HepG2 (cell line): ENCODE data around the gene ACAD8. TPM values are rescaled to one million over a fixed set of nuclear protein-coding genes. Genes with fewer than 3 reads are reported as not detected.
A peak's percentile ranks its signal among the peaks of the same experiment; 100 is the strongest.

Source experiments
- ARNT2 ChIP-seq: sonication (generic); formaldehyde crosslinking; IDR thresholded peaks from 2 replicates; pipeline ENCODE4 v1.8.0; 2022; ENCODE audit warnings: mild to moderate bottlenecking, low read depth, missing genetic modification reagents, moderate library complexity
- ATF7-NPFF ChIP-seq: sonication (generic); formaldehyde crosslinking; IDR thresholded peaks from 2 replicates; pipeline ENCODE4 v1.8.1; 2023; ENCODE audit warnings: mild to moderate bottlenecking, low read depth, missing genetic modification reagents, moderate library complexity
- ATM ChIP-seq: fragments of 450-650 bp; IDR thresholded peaks from 2 replicates; pipeline ENCODE4 v1.7.1; 2017; ENCODE audit warnings: mild to moderate bottlenecking, borderline replicate concordance
- GATA4 ChIP-seq: sonication (generic); IDR thresholded peaks from 2 replicates; pipeline ENCODE4 v1.6.1; 2016; ENCODE audit warnings: antibody characterized with exemption, low read depth, borderline replicate concordance
- TBP ChIP-seq: sonication (generic); formaldehyde crosslinking; IDR thresholded peaks from 2 replicates; pipeline ENCODE4 v1.5.0; 2020; ENCODE audit warnings: missing genetic modification reagents
- TMF1 ChIP-seq: sonication (generic); formaldehyde crosslinking; IDR thresholded peaks from 2 replicates; pipeline ENCODE4 v1.8.1; 2022; ENCODE audit warnings: low read depth, missing genetic modification reagents
- ZBTB20 ChIP-seq: sonication (generic); formaldehyde crosslinking; IDR thresholded peaks from 2 replicates; pipeline ENCODE4 v1.8.1; 2023; ENCODE audit warnings: missing genetic modification reagents, low read depth, mild to moderate bottlenecking, borderline replicate concordance
- ZBTB38 ChIP-seq: sonication (generic); formaldehyde crosslinking; IDR thresholded peaks from 2 replicates; pipeline ENCODE4 v1.5.1; 2020; ENCODE audit warnings: mild to moderate bottlenecking, missing genetic modification reagents
- ZBTB42 ChIP-seq: sonication (generic); formaldehyde crosslinking; IDR thresholded peaks from 2 replicates; pipeline ENCODE4 v1.5.0; 2020; ENCODE audit warnings: mild to moderate bottlenecking, missing genetic modification reagents
- ZFY ChIP-seq: sonication (generic); formaldehyde crosslinking; IDR thresholded peaks from 2 replicates; pipeline ENCODE4 v1.4.0; 2020; ENCODE audit warnings: missing genetic modification reagents
- ZNF138 ChIP-seq: sonication (generic); formaldehyde crosslinking; IDR thresholded peaks from 2 replicates; pipeline ENCODE4 v1.5.0; 2020; ENCODE audit warnings: mild to moderate bottlenecking, low read depth, missing genetic modification reagents
- ZNF260 ChIP-seq: sonication (generic); formaldehyde crosslinking; IDR thresholded peaks from 2 replicates; pipeline ENCODE4 v1.4.0; 2020; ENCODE audit warnings: missing genetic modification reagents, low read depth, mild to moderate bottlenecking, borderline replicate concordance
- ZNF34 ChIP-seq: sonication (generic); formaldehyde crosslinking; IDR thresholded peaks from 2 replicates; pipeline ENCODE4 v1.4.0; 2020; ENCODE audit warnings: mild to moderate bottlenecking, missing genetic modification reagents, borderline replicate concordance
- ZNF709 ChIP-seq: sonication (generic); formaldehyde crosslinking; IDR thresholded peaks from 2 replicates; pipeline ENCODE4 v1.5.0; 2020; ENCODE audit warnings: mild to moderate bottlenecking, missing genetic modification reagents
- polyA plus RNA-seq, 8 experiments: library from polyadenylated mRNA; depleted of rRNA in 3 of 8; stranded (reverse) in 7 of 8; unstranded in 1 of 8; fragments of >200 nt; fragmentation: Illumina TruSeq in 4 of 8; extraction: Trizol in 4 of 8; gene quantifications; 2 replicates each; pipeline versions ENCODE4 v1.2.1 to v1.2.3, GENCODE V29; 2011 to 2016; ENCODE audit warnings: low read depth in 4 of 8, missing spikeins in 1 of 8, mixed read lengths in 1 of 8; ENCODE audit not compliant: insufficient read depth in 1 of 8
- total RNA-seq, 5 experiments: library from RNA; depleted of rRNA; stranded (reverse); fragments of >200 nt; fragmentation: Illumina TruSeq; extraction: Trizol; gene quantifications; 2 replicates each; pipeline ENCODE4 v1.2.3, GENCODE V29; 2016; ENCODE audit warnings: low read depth in 1 of 5
- TF ChIP-seq, protein P1 (sequence below): sonication (generic); formaldehyde crosslinking; IDR thresholded peaks from 2 replicates; pipeline ENCODE4 v1.5.0; 2020; ENCODE audit warnings: missing genetic modification reagents
- TF ChIP-seq, protein P2 (sequence below): sonication (generic); formaldehyde crosslinking; IDR thresholded peaks from 2 replicates; pipeline ENCODE4 v1.8.1; 2023; ENCODE audit warnings: mild to moderate bottlenecking, missing genetic modification reagents
- TF ChIP-seq, protein P3 (sequence below): sonication (generic); formaldehyde crosslinking; IDR thresholded peaks from 2 replicates; pipeline ENCODE4 v1.5.0; 2020; ENCODE audit warnings: mild to moderate bottlenecking, missing genetic modification reagents
- TF ChIP-seq, protein P4 (sequence below): sonication (generic); formaldehyde crosslinking; IDR thresholded peaks from 2 replicates; pipeline ENCODE4 v1.4.0; 2020; ENCODE audit warnings: missing genetic modification reagents
- TF ChIP-seq, protein P5 (sequence below): sonication (generic); formaldehyde crosslinking; IDR thresholded peaks from 2 replicates; pipeline ENCODE4 v1.8.1; 2023; ENCODE audit warnings: mild to moderate bottlenecking, moderate library complexity, missing genetic modification reagents
- TF ChIP-seq, protein P6 (sequence below): sonication (generic); formaldehyde crosslinking; IDR thresholded peaks from 2 replicates; pipeline ENCODE4 v1.4.0; 2020; ENCODE audit warnings: missing genetic modification reagents, borderline replicate concordance

The ACAD8 gene
- total and polyA plus RNA-seq, 2 of the 13 experiments (the other 11 are each of a cell fraction or from before 2014, with no cell fraction given): 13.5 to 20.3 TPM

DNA sequence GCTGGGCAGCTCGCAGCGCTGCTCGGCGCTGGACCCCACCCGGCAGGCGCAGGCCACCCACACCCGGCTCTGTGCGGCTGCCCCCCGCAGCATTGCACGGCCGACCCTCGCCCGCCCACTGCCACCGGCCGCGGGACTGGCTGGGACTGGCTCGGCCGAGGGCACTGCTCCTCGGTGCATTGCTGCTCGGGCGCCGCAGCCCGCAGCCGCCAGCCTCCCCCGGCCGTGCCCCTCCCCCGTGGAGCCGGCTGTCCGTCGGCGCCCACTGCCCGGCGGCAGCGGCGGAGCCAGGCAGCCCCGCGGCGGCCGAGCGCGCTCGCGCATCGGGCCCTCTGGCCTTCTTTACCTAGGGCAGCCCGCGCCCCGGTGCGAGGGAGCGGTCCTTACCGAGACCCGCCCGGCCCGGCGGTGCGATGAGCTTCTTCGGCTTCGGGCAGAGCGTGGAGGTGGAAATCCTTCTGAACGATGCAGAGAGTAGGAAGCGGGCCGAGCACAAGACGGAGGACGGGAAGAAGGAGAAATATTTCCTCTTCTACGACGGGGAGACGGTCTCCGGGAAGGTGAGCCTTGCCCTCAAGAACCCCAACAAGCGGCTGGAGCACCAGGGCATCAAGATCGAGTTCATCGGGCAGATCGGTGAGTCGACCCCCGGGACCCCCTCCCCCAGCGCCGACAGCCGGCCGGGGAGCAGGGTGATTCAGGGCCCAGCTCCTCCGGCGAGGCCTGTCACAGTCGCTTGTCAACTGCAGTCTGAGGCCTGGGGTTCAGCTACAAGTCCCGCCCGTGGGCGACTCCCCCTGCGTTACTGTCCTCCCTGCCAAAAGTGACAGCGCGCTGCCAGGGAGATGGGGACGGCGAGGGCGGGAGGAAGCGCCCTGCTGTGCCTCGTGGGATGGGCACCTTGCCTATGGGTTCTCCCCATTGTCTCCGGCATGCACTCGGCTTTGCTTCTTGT lies 28.4 kb upstream of the ACAD8 start (continued):
- TF ChIP-seq, protein P1, sequence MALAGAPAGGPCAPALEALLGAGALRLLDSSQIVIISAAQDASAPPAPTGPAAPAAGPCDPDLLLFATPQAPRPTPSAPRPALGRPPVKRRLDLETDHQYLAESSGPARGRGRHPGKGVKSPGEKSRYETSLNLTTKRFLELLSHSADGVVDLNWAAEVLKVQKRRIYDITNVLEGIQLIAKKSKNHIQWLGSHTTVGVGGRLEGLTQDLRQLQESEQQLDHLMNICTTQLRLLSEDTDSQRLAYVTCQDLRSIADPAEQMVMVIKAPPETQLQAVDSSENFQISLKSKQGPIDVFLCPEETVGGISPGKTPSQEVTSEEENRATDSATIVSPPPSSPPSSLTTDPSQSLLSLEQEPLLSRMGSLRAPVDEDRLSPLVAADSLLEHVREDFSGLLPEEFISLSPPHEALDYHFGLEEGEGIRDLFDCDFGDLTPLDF (CRISPR knock-in tag): no peak; the same call in 1 of the 2 replicates
- TF ChIP-seq ATM (no peak), ZNF709 (0 out of 2 replicates have a peak, but pooled peaks have one; percentile 1), ARNT2 (CRISPR knock-in tag) (no peak), ZNF138 (CRISPR knock-in tag) (peak; percentile 26; the same call in 1 of the 2 replicates), TBP (CRISPR knock-in tag) (no peak), GATA4 (no peak), ZBTB20 (CRISPR knock-in tag) (no peak), ZNF34 (CRISPR knock-in tag) (peak; percentile 35; the same call in 1 of the 2 replicates), ZFY (peak; percentile 13; the same call in 1 of the 2 replicates), ATF7-NPFF (CRISPR knock-in tag) (peak; percentile 17; the same call in 1 of the 2 replicates), ZBTB38 (CRISPR knock-in tag) (no peak), ZBTB42 (CRISPR knock-in tag) (no peak), TMF1 (0 out of 2 replicates have a peak, but pooled peaks have one; percentile 4), ZNF260 (CRISPR knock-in tag) (no peak)
- TF ChIP-seq, protein P2, sequence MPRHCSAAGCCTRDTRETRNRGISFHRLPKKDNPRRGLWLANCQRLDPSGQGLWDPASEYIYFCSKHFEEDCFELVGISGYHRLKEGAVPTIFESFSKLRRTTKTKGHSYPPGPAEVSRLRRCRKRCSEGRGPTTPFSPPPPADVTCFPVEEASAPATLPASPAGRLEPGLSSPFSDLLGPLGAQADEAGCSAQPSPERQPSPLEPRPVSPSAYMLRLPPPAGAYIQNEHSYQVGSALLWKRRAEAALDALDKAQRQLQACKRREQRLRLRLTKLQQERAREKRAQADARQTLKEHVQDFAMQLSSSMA: no peak
- TF ChIP-seq, protein P3, sequence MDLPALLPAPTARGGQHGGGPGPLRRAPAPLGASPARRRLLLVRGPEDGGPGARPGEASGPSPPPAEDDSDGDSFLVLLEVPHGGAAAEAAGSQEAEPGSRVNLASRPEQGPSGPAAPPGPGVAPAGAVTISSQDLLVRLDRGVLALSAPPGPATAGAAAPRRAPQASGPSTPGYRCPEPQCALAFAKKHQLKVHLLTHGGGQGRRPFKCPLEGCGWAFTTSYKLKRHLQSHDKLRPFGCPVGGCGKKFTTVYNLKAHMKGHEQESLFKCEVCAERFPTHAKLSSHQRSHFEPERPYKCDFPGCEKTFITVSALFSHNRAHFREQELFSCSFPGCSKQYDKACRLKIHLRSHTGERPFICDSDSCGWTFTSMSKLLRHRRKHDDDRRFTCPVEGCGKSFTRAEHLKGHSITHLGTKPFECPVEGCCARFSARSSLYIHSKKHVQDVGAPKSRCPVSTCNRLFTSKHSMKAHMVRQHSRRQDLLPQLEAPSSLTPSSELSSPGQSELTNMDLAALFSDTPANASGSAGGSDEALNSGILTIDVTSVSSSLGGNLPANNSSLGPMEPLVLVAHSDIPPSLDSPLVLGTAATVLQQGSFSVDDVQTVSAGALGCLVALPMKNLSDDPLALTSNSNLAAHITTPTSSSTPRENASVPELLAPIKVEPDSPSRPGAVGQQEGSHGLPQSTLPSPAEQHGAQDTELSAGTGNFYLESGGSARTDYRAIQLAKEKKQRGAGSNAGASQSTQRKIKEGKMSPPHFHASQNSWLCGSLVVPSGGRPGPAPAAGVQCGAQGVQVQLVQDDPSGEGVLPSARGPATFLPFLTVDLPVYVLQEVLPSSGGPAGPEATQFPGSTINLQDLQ (CRISPR knock-in tag): 0 out of 2 replicates have a peak, but pooled peaks have one; percentile 12
- TF ChIP-seq, protein P4, sequence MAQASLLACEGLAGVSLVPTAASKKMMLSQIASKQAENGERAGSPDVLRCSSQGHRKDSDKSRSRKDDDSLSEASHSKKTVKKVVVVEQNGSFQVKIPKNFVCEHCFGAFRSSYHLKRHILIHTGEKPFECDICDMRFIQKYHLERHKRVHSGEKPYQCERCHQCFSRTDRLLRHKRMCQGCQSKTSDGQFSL: no peak
- TF ChIP-seq, protein P5, sequence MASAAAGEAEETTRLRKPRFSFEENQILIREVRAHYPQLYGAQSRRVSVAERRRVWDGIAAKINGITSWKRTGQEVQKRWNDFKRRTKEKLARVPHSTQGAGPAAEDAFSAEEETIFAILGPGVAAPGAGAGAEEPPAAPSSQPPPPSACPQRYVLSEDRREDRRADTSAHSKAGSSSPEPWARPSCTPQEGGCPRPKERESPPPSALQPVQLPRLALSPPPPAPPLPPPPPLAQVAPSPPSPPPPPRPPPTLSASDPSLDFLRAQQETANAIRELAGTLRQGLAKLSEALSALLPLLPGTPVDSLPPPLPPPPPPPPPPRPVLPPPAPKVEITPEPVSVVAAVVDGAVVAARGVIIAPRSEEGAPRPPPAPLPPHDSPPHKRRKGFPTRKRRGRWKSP (CRISPR knock-in tag): peak; percentile 71; the same call in 1 of the 2 replicates
- TF ChIP-seq, protein P6, sequence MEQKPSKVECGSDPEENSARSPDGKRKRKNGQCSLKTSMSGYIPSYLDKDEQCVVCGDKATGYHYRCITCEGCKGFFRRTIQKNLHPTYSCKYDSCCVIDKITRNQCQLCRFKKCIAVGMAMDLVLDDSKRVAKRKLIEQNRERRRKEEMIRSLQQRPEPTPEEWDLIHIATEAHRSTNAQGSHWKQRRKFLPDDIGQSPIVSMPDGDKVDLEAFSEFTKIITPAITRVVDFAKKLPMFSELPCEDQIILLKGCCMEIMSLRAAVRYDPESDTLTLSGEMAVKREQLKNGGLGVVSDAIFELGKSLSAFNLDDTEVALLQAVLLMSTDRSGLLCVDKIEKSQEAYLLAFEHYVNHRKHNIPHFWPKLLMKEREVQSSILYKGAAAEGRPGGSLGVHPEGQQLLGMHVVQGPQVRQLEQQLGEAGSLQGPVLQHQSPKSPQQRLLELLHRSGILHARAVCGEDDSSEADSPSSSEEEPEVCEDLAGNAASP: no peak
